Activated CD4-positive, alpha-beta T cell treated with anti-CD3 and anti-CD28 coated beads, Interleukin-2, Interleukin-4, amounts not matched to agents 100 ng/mL and 50 ng/mL, durations not matched to agents 16 hours and 8 hours (primary cell): ENCODE results near the gene C1RL.
"Not testable (repeated sequence)": the region's sequence is repeated elsewhere in the genome, so short reads cannot be mapped to it uniquely, and the experiment has no call there.

Experiments
- DNase-seq: peaks from one replicate; pipeline ENCODE4 v3.0.0-alpha.2; 2020; ENCODE audit warnings: low spot score

Gene C1RL

GRCh38 chr12:7061596-7061995 lies 47.4 kb downstream of the C1RL start:
- DNase-seq: no peak

- no peak for DNase-seq
These were observed 47.9 kb downstream of the C1RL start for GRCh38 chr12:7061138-7061537.

- DNase-seq: no peak
These were observed 48.6 kb downstream of the C1RL start, which contains the start of gene C1S for GRCh38 chr12:7060353-7060954. C1S (plus strand) TSS chr12:7060718; CDS start chr12:7061913, 1,195 bp downstream.

GRCh38 chr12:7059780-7060179 lies 49.2 kb downstream of the C1RL start:
- DNase-seq: no peak

- DNase-seq: no peak
These were observed 50.1 kb downstream of the C1RL start for GRCh38 chr12:7058850-7059395.

GRCh38 chr12:7058163-7058845 lies 50.7 kb downstream of the C1RL start:
- DNase-seq: no peak

GRCh38 chr12:7055736-7056135 lies 53.3 kb downstream of the C1RL start:
- not testable (repeated sequence) for DNase-seq

- DNase-seq: no peak
These were observed 54.1 kb downstream of the C1RL start for GRCh38 chr12:7054925-7055324.

GRCh38 chr12:7049973-7050372 lies 59.0 kb downstream of the C1RL start:
- DNase-seq: not testable (repeated sequence)

- not testable (repeated sequence) for DNase-seq
These were observed 59.5 kb downstream of the C1RL start for GRCh38 chr12:7049445-7049951.

GRCh38 chr12:7047306-7047705 lies 61.7 kb downstream of the C1RL start:
- DNase-seq: no peak

GRCh38 chr12:7046383-7047105 lies 62.5 kb downstream of the C1RL start:
- DNase-seq: no peak

- DNase-seq: no peak
These were observed 63.1 kb downstream of the C1RL start for GRCh38 chr12:7045913-7046312.
